ENCODE data around the gene UBE2D3.

- no peak for TF ChIP-seq CTCF (IDR thresholded peaks at IDR 0.05)
- TF ChIP-seq POLR2A (IDR thresholded peaks at IDR 0.05), result no peak
Observed at GRCh38 chr4:102827674-102828496, 534 bp upstream of the UBE2D3 start.
